Measurements from ENCODE around the gene GRIK5.

DNA sequence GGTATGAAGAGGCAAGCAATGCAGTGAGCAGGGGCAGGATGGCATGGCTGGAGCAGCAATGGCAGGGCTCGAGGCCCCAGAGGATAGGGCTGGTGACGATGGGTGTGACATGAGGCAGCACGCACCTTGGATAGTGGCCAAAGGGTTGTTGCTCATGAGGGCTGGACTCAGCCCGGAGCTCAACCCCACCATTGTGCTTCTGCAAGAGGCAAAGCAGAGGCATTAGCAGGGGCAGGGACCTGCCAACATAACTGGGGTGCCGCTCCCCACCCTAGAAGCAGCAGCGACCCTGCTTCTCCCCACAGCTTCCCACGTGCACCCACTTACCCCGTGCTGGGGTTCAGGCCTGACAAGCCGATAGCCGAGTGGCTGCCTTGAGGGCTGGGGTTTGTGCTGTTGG lies 21.7 kb upstream of the GRIK5 start:
- TF ChIP-seq, protein P1, sequence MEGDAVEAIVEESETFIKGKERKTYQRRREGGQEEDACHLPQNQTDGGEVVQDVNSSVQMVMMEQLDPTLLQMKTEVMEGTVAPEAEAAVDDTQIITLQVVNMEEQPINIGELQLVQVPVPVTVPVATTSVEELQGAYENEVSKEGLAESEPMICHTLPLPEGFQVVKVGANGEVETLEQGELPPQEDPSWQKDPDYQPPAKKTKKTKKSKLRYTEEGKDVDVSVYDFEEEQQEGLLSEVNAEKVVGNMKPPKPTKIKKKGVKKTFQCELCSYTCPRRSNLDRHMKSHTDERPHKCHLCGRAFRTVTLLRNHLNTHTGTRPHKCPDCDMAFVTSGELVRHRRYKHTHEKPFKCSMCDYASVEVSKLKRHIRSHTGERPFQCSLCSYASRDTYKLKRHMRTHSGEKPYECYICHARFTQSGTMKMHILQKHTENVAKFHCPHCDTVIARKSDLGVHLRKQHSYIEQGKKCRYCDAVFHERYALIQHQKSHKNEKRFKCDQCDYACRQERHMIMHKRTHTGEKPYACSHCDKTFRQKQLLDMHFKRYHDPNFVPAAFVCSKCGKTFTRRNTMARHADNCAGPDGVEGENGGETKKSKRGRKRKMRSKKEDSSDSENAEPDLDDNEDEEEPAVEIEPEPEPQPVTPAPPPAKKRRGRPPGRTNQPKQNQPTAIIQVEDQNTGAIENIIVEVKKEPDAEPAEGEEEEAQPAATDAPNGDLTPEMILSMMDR (IDR thresholded peaks at IDR 0.05; ENCODE audit: low read depth, low read length, poor library complexity, severe bottlenecking) = no peak
- no peak for TF ChIP-seq EZH2phosphoT487 (IDR thresholded peaks at IDR 0.05; ENCODE audit: borderline replicate concordance, low read length)

Measured in DOHH2 (cell line).